Measurements from ENCODE around the gene ARRDC3.

ARRDC3 gene

DNA sequence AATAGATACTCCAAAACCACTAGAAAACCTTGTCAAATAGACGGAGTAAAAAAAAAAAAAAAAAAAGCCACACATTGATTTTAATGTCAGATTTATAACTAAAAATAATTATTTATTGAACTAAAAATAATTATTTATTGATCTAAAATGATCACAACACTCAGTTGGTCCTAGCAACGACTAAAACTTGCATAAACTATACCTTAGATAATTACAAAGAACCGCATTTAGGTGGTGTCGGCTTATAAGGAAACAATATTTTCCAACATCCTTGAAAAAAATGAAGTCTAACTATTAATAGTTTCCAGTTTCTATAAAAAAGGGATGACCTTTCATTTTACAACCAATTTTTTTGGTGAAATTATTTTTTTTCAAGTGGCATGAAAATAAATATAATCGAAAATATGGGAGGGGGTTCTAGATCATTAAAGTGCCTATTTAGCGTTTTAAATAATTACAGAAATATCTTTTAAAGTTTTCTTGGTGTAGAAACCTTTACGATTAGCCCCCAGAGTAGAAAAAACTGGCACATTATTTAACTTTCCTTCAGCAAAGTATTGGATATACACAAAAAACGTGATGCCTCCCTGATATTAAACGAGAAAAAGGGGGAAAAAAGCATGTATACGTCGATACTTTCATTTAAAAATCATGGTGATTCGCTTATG is 3.7 kb downstream of the ARRDC3 start:
- FAIRE-seq (no peak), DNase-seq (ENCODE audit: insufficient read length, low spot score) (no peak)
- TF ChIP-seq POLR2AphosphoS5 (IDR thresholded peaks at IDR 0.05; ENCODE audit: low read depth, low read length) = no peak

DNA sequence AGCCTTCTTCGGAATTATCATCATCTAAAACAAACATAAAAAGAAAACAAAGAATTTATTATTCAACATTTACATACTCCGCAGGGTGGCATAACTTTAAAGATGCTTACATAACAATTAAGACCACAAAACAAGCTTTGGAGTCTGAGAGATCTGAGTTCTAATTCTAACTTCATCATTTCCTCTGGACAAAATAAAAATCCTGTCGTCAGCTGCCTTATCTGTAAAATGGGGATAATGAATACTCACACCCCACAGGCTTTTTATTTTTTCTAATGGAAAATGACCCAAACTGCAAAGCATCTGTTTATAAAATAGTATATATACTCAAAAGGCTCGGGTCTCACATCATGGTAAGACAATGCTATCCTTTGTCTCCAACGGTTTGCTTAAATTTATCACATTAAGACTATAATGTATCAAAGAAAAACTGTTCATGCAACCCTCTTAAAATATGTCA is 4.3 kb downstream of the ARRDC3 start:
- no peak for TF ChIP-seq POLR2AphosphoS5 (IDR thresholded peaks at IDR 0.05; ENCODE audit: low read depth, low read length)
- no peak for TF ChIP-seq PAX5 (IDR thresholded peaks at IDR 0.05; ENCODE audit: insufficient read depth, low read length, severe bottlenecking)
- TF ChIP-seq SPI1 (IDR thresholded peaks at IDR 0.05; ENCODE audit: low read depth, low read length) = no peak
- TF ChIP-seq TAF1 (IDR thresholded peaks at IDR 0.05; ENCODE audit: low read depth, low read length) = no peak
- TF ChIP-seq POLR2A (IDR thresholded peaks at IDR 0.05; ENCODE audit: low read depth, low read length) = no peak
- TF ChIP-seq POU2F2 (IDR thresholded peaks at IDR 0.05; ENCODE audit: low read depth, low read length) = no peak
- DNase-seq (ENCODE audit: insufficient read length, low spot score) (no peak), FAIRE-seq (no peak)

DNA sequence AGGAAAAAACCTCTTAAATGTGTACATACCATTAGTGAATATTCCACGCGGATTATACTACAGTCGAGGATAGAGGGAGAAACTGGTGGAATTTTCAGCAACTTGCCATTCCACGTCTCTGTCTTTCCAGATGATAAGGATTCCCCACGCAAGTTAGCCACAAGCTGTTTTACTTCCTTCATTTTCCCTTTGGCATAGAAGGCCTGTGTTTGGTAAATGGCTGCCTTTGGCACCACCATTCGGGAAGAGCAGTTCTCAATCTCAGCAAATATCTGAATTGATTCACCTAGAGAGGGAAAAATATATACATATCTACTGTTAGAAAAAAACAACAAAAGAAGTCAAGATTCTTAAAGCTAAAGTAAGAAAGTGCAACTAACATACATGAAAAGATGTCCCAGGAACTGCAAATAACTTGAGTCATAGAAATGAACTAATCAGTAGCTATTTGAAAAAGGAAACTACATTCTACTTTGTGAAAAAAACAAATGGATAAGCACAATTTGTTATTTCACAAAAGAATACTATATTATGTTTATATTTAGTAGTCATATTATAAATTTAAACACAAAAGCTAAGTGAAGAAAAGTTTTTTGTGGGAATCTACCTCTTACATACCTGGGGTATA is 8.1 kb downstream of the ARRDC3 start:
- no peak for TF ChIP-seq POLR2AphosphoS5 (IDR thresholded peaks at IDR 0.05; ENCODE audit: low read depth, low read length)
- TF ChIP-seq SPI1 (IDR thresholded peaks at IDR 0.05; ENCODE audit: low read depth, low read length) = no peak
- no peak for TF ChIP-seq PAX5 (IDR thresholded peaks at IDR 0.05; ENCODE audit: insufficient read depth, low read length, severe bottlenecking)
- FAIRE-seq = no peak

DNA sequence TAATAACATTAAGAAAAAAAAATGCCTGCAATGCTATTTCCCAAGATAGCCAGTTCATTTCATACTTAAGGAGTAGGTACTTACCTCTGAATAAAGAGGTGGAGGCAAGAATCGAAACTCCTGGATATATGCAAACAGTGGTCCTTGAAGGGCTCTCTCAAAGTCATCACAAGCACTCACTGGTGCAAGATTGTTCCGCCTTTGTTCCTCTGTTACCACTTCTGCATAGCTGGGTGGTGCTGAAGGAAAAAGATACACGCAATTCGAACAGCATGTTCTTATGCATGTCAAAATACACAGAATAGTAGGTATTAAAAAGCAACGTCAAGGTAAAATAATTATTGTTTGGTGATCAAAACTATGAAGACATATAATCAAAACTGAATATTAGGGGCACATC is 9.5 kb downstream of the ARRDC3 start:
- TF ChIP-seq PAX5 (IDR thresholded peaks at IDR 0.05; ENCODE audit: insufficient read depth, low read length, severe bottlenecking) = no peak
- TF ChIP-seq POU2F2 (IDR thresholded peaks at IDR 0.05; ENCODE audit: low read depth, low read length) = no peak
- no peak for TF ChIP-seq SPI1 (IDR thresholded peaks at IDR 0.05; ENCODE audit: low read depth, low read length)
- no peak for TF ChIP-seq POLR2A (IDR thresholded peaks at IDR 0.05; ENCODE audit: low read depth, low read length)
- TF ChIP-seq TAF1 (IDR thresholded peaks at IDR 0.05; ENCODE audit: low read depth, low read length) = no peak
- no peak for TF ChIP-seq POLR2AphosphoS5 (IDR thresholded peaks at IDR 0.05; ENCODE audit: low read depth, low read length)
- FAIRE-seq (no peak), DNase-seq (ENCODE audit: insufficient read length, low spot score) (no peak)

More for the DNA sequence above, 8.1 kb downstream of the ARRDC3 start:
- no peak for DNase-seq (ENCODE audit: insufficient read length, low spot score)

DNA sequence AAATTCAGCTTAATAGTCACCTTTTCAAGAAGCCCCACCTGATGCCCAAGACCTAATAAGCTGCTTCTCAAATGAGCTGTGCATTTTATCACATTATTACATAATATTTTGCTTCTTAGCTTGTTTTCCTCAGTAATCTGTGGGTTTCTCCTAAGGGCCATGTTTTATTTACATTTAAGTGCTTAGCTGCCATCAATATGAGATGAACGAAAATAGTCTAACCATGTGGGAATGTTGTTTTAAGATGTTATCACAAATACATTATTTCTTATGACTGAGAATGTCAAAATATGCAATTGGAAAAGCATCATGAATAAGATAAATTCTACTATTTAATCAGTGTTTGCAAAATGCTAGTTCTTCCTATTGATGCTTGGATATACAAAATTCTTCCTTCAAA is 10.1 kb downstream of the ARRDC3 start:
- no peak for FAIRE-seq
- no peak for DNase-seq (ENCODE audit: insufficient read length, low spot score)
- TF ChIP-seq POLR2AphosphoS5 (IDR thresholded peaks at IDR 0.05; ENCODE audit: low read depth, low read length) = no peak
- TF ChIP-seq PAX5 (IDR thresholded peaks at IDR 0.05; ENCODE audit: insufficient read depth, low read length, severe bottlenecking) = no peak
- TF ChIP-seq SPI1 (IDR thresholded peaks at IDR 0.05; ENCODE audit: low read depth, low read length) = no peak
- TF ChIP-seq TAF1 (IDR thresholded peaks at IDR 0.05; ENCODE audit: low read depth, low read length) = no peak
- no peak for TF ChIP-seq POU2F2 (IDR thresholded peaks at IDR 0.05; ENCODE audit: low read depth, low read length)
- no peak for TF ChIP-seq POLR2A (IDR thresholded peaks at IDR 0.05; ENCODE audit: low read depth, low read length)

DNA sequence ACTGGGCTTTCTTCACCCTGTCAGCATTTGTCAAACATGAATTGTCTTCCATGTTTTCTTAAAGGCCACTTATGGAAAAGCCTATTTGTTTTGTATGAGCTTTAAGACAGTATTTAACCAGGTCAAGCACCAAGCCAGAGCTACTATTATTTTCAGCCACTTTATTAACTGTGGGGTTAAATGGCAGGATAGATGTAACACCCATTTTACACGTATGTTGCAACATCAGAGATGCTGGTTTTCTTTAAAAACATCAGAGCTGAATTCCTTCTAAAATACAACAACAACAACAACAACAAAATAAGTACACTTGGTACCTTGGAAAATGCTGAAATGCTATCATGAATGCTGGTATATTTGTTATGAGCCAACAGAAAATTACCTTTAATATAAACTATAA is 13.6 kb downstream of the ARRDC3 start:
- TF ChIP-seq POLR2AphosphoS5 (IDR thresholded peaks at IDR 0.05; ENCODE audit: low read depth, low read length) = no peak
- no peak for TF ChIP-seq TAF1 (IDR thresholded peaks at IDR 0.05; ENCODE audit: low read depth, low read length)
- DNase-seq (ENCODE audit: insufficient read length, low spot score) (no peak), FAIRE-seq (no peak)

DNA sequence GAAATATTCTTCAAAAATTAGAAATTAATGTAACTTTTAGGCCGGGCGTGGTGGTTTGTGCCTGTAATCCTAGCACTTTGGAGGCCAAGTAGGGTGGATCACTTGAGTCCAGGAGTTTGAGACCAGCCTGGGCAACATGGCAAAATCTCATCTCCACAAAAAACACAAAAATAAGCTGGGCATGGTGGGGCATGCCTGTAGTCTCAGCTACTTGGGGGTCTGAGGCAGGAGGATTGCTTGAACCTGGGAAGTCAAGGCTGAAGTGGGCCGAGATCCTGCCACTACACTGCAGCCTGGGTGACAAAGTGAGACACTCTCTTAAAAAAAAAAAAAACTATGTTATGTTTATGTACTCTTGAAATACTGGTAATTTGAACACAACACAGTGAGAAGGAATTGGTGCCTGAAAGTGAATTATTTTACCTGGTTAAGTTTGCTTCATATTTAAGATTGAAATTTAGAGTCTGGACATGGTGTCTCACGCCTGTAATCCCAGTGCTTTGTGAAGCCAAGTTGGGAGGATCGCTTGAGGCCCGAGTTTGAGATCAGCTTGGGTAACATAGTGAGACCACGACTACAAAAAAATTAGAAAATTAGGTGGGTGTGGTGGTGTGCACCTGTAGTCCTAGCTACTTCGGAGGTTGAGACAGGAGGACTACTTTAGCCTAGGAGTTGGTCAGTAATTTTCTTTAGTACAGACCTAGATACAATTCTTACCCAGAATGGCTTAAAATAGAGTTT is 15.0 kb downstream of the ARRDC3 start:
- DNase-seq (ENCODE audit: insufficient read length, low spot score) (no peak), FAIRE-seq (no peak)
- TF ChIP-seq PAX5 (IDR thresholded peaks at IDR 0.05; ENCODE audit: insufficient read depth, low read length, severe bottlenecking) (no peak), POU2F2 (IDR thresholded peaks at IDR 0.05; ENCODE audit: low read depth, low read length) (no peak), TAF1 (IDR thresholded peaks at IDR 0.05; ENCODE audit: low read depth, low read length) (no peak), POLR2AphosphoS5 (IDR thresholded peaks at IDR 0.05; ENCODE audit: low read depth, low read length) (no peak), SPI1 (IDR thresholded peaks at IDR 0.05; ENCODE audit: low read depth, low read length) (no peak), POLR2A (IDR thresholded peaks at IDR 0.05; ENCODE audit: low read depth, low read length) (no peak)

DNA sequence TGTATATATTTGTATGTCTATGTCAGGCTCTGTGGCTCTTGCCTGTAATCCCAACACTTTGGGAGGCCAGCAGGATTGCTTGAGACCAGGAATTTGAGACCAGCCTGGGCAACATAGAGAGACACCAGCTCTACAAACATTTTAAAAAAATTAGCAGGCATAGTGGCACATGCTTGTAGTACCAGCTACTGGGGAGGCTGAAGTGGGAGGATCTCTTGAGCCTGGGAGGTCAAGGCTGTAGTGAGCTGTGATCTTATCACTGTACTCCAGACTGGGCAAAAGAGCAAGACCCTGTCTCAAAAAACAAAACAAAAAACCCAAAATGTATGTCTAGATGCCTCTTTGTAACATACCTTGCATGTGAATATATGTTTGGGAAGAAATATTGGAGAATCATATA is 15.8 kb downstream of the ARRDC3 start:
- no peak for FAIRE-seq
- DNase-seq (ENCODE audit: insufficient read length, low spot score) = no peak
- TF ChIP-seq POLR2AphosphoS5 (IDR thresholded peaks at IDR 0.05; ENCODE audit: low read depth, low read length) (no peak), PAX5 (IDR thresholded peaks at IDR 0.05; ENCODE audit: insufficient read depth, low read length, severe bottlenecking) (no peak), POLR2A (IDR thresholded peaks at IDR 0.05; ENCODE audit: low read depth, low read length) (no peak)

DNA sequence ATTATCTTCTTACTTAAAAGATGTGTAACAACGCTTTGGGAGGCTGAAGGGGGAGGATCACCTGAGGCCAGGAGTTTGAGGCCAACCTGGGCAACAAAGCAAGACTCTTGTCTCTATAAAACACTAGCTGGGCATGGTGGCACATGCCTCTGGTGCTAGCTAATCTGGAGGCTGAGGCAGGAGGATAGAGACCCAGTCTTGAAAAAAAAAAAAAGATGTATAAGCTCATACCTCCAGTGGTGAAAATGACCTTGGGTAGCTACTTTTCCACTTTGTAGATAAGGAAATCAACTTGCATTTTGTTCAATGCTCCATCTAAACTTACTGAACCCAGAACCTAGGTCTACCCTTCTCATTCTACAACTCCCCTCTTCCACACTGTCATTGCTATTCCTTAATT is 16.6 kb downstream of the ARRDC3 start:
- no peak for TF ChIP-seq POLR2A (IDR thresholded peaks at IDR 0.05; ENCODE audit: low read depth, low read length)
- no peak for TF ChIP-seq POLR2AphosphoS5 (IDR thresholded peaks at IDR 0.05; ENCODE audit: low read depth, low read length)
- TF ChIP-seq PAX5 (IDR thresholded peaks at IDR 0.05; ENCODE audit: insufficient read depth, low read length, severe bottlenecking) = no peak
- TF ChIP-seq SPI1 (IDR thresholded peaks at IDR 0.05; ENCODE audit: low read depth, low read length) = no peak
- TF ChIP-seq TAF1 (IDR thresholded peaks at IDR 0.05; ENCODE audit: low read depth, low read length) = no peak
- no peak for TF ChIP-seq POU2F2 (IDR thresholded peaks at IDR 0.05; ENCODE audit: low read depth, low read length)
- FAIRE-seq = no peak

DNA sequence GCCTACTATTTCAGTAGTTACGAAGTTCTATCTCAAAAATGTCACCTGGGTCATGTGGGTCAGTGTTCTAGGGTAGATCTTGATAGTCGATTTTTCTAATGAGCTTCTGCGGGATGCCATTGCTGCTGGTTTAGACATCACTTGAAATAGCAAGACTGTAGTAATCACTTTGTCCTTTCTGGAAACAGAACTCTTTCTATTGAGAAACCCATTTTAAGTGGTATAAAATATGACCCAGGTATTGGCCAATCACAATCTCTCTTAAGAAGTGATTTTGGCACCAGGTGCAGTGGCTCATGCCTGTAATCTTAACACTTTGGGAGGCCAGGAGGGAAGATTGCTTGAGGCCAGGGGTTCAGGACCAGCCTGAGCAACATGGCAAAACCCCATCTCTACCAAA is 17.6 kb downstream of the ARRDC3 start:
- no peak for FAIRE-seq
- TF ChIP-seq POLR2A (IDR thresholded peaks at IDR 0.05; ENCODE audit: low read depth, low read length) (no peak), TAF1 (IDR thresholded peaks at IDR 0.05; ENCODE audit: low read depth, low read length) (no peak), POU2F2 (IDR thresholded peaks at IDR 0.05; ENCODE audit: low read depth, low read length) (no peak), SPI1 (IDR thresholded peaks at IDR 0.05; ENCODE audit: low read depth, low read length) (no peak)
- DNase-seq (ENCODE audit: insufficient read length, low spot score) = no peak

More for the DNA sequence above, 16.6 kb downstream of the ARRDC3 start:
- no peak for DNase-seq (ENCODE audit: insufficient read length, low spot score)

Data from GM12891 (cell line).